GM21786 (cell line): ENCODE measurements around the gene PPP3CA.
"Not testable (repeated sequence)": the region's sequence is repeated elsewhere in the genome, so short reads cannot be mapped to it uniquely, and the experiment has no call there.

Source experiments
- ATAC-seq: cut with Tn5 transposase; IDR thresholded peaks from one replicate; pipeline ENCODE4 v1.9.1; 2021; ENCODE audit not compliant: unreplicated experiment

The PPP3CA gene

GRCh38 chr4:101019313-101019712, 328.0 kb downstream of the PPP3CA start:
- ATAC-seq, result no peak

- peak; percentile 52 for ATAC-seq
These were observed 328.5 kb downstream of the PPP3CA start for GRCh38 chr4:101018836-101019235.

- peak; percentile 39 for ATAC-seq
These were observed 332.9 kb downstream of the PPP3CA start for GRCh38 chr4:101014417-101014816.

GRCh38 chr4:101010987-101011386, 336.3 kb downstream of the PPP3CA start:
- ATAC-seq, result no peak

GRCh38 chr4:101009471-101009870, 337.9 kb downstream of the PPP3CA start:
- ATAC-seq, result peak; percentile 70

GRCh38 chr4:101008503-101008902, 338.8 kb downstream of the PPP3CA start:
- ATAC-seq, result no peak

- ATAC-seq, result no peak
These were observed 341.7 kb downstream of the PPP3CA start for GRCh38 chr4:101005659-101006058.

GRCh38 chr4:101000496-101000895, 346.8 kb downstream of the PPP3CA start:
- no peak for ATAC-seq

- ATAC-seq, result no peak
These were observed 351.7 kb downstream of the PPP3CA start for GRCh38 chr4:100995671-100996070.

- not testable (repeated sequence) for ATAC-seq
These were observed 352.3 kb downstream of the PPP3CA start for GRCh38 chr4:100995002-100995401.

GRCh38 chr4:100991332-100992069, 355.8 kb downstream of the PPP3CA start:
- not testable (repeated sequence) for ATAC-seq

GRCh38 chr4:100989401-100989800, 357.9 kb downstream of the PPP3CA start:
- no peak for ATAC-seq

- no peak for ATAC-seq
These were observed 358.4 kb downstream of the PPP3CA start for GRCh38 chr4:100988876-100989275.

GRCh38 chr4:100986360-100986868, 360.9 kb downstream of the PPP3CA start:
- no peak for ATAC-seq

GRCh38 chr4:100985576-100985975, 361.8 kb downstream of the PPP3CA start:
- ATAC-seq, result no peak

- no peak for ATAC-seq
These were observed 362.4 kb downstream of the PPP3CA start for GRCh38 chr4:100984901-100985300.

GRCh38 chr4:100983426-100983825, 363.9 kb downstream of the PPP3CA start:
- no peak for ATAC-seq

- no peak for ATAC-seq
These were observed 365.0 kb downstream of the PPP3CA start for GRCh38 chr4:100982345-100982744.

GRCh38 chr4:100981447-100982204, 365.7 kb downstream of the PPP3CA start:
- ATAC-seq, result no peak

- ATAC-seq, result no peak
These were observed 367.6 kb downstream of the PPP3CA start for GRCh38 chr4:100979736-100980135.

- ATAC-seq, result no peak
These were observed 369.5 kb downstream of the PPP3CA start for GRCh38 chr4:100977746-100978397.

- no peak for ATAC-seq
These were observed 370.1 kb downstream of the PPP3CA start for GRCh38 chr4:100977274-100977673.
